ENCODE results near the gene TMEM238L.

Gene TMEM238L

DNA sequence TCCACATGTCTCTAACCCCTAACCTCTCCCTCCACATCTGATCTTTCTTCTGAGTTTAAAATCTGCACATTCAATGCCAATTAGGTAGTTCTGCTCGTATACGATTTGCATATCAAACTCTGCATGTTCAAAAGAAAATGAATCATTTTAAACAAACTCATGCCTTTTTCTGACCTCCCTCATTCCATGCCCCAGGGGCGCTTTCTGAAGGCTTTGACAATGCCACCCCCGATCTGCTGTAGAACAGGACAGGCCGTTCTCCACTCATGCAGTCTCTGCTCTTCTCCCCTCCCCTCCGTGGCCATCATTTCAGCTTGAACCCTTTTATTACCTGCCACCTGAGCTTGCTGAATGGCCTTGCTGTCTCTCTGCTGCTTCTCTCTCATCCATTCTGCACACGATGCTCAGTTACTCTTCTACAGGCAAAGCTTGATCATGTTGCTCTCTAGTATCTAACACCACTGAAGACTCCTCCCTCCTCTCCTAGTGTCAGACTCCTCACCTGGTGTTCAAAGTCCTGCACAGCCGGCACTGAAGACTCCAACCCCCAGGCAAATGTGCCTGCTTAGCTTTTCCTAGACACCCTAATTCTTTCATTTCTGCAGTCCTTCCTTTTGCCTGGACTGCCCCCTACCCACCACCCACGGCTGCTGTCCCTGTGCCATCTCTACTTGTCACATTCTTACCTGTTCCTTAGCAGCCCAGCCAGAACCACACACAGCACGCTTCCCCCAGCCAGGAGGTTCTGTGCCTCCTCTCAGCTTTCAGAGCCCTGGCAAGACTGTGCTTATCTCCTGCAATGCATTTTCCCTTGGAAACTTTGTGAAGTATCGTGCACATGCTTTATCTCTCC is 6.2 kb downstream of the TMEM238L start:
- no peak overlapping the region for H3K4me3 ChIP-seq (ENCODE audit: low read length)
- DNase-seq (ENCODE audit: low read depth) = no peak

DNA sequence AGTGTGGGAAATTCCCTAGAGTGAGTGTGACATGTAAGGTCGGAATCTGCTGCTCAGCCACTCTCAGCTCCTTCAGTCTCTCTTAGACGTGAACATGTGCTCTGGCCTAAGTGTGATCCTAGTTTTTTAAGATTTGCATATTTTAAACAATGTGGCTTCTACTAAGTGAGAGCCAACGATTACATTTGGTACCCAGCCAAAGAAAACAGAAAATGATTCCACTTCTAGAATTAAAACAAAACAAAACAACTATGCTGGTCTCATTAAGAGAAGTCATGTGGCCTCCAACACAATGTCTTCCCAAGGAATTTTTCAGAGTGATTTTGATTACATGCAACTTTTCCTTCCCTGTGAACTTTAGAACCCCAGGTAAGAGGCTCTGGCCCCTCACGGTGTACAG is 10.1 kb downstream of the TMEM238L start:
- TF ChIP-seq, protein P1, sequence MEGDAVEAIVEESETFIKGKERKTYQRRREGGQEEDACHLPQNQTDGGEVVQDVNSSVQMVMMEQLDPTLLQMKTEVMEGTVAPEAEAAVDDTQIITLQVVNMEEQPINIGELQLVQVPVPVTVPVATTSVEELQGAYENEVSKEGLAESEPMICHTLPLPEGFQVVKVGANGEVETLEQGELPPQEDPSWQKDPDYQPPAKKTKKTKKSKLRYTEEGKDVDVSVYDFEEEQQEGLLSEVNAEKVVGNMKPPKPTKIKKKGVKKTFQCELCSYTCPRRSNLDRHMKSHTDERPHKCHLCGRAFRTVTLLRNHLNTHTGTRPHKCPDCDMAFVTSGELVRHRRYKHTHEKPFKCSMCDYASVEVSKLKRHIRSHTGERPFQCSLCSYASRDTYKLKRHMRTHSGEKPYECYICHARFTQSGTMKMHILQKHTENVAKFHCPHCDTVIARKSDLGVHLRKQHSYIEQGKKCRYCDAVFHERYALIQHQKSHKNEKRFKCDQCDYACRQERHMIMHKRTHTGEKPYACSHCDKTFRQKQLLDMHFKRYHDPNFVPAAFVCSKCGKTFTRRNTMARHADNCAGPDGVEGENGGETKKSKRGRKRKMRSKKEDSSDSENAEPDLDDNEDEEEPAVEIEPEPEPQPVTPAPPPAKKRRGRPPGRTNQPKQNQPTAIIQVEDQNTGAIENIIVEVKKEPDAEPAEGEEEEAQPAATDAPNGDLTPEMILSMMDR (conservative IDR thresholded peaks at IDR 0.05; ENCODE audit: low read depth, low read length) = no peak
- no peak for DNase-seq (ENCODE audit: low read depth)
- no peak overlapping the region for H3K4me3 ChIP-seq (ENCODE audit: low read length)

More for the DNA sequence above, 6.2 kb downstream of the TMEM238L start:
- TF ChIP-seq, protein P1 (conservative IDR thresholded peaks at IDR 0.05; ENCODE audit: low read depth, low read length) = no peak

DNA sequence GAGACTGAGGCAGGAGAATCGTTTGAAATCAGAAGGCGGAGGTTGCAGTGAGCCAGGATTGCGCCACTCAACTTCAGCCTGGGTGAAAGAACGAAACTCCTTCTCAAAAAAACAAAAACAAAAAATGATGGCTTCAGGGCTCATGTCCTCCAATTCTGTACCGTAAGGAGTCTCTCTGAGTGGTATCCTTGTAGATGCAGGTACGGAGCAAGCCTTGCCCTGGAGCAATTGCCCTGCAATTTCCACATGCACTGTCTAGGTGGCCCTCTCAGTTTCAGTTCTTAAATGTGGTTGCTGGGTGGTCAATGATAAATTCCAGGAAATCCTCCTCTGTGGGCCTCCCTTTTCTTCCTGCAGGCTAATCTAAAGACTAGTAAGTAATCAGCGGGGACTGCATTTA is 10.6 kb downstream of the TMEM238L start:
- no peak overlapping the region for H3K4me3 ChIP-seq (ENCODE audit: low read length)
- TF ChIP-seq, protein P1 (conservative IDR thresholded peaks at IDR 0.05; ENCODE audit: low read depth, low read length) = no peak
- DNase-seq (ENCODE audit: low read depth) = no peak

DNA sequence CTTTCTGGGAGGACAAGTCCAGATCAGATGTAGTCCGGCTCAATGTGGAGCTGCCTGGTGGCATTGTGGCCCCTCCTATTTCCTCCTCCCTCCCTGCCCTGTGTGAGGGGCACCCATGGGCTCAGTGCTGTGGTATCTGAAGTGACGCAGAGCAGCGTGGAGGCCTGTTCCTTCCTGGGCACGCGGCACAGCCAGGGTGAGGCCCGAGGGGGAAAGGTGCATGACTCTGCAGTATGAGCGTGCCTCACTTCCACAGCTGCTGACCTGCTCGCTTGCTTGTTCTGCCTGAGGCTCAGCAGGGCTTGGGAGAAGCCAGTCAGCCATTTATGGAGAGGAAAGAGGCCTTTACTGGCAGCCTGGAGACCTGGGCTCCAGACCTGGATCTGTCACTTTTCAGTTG is 11.7 kb downstream of the TMEM238L start:
- no peak overlapping the region for H3K4me3 ChIP-seq (ENCODE audit: low read length)
- TF ChIP-seq, protein P1 (conservative IDR thresholded peaks at IDR 0.05; ENCODE audit: low read depth, low read length) = no peak
- no peak for DNase-seq (ENCODE audit: low read depth)

DNA sequence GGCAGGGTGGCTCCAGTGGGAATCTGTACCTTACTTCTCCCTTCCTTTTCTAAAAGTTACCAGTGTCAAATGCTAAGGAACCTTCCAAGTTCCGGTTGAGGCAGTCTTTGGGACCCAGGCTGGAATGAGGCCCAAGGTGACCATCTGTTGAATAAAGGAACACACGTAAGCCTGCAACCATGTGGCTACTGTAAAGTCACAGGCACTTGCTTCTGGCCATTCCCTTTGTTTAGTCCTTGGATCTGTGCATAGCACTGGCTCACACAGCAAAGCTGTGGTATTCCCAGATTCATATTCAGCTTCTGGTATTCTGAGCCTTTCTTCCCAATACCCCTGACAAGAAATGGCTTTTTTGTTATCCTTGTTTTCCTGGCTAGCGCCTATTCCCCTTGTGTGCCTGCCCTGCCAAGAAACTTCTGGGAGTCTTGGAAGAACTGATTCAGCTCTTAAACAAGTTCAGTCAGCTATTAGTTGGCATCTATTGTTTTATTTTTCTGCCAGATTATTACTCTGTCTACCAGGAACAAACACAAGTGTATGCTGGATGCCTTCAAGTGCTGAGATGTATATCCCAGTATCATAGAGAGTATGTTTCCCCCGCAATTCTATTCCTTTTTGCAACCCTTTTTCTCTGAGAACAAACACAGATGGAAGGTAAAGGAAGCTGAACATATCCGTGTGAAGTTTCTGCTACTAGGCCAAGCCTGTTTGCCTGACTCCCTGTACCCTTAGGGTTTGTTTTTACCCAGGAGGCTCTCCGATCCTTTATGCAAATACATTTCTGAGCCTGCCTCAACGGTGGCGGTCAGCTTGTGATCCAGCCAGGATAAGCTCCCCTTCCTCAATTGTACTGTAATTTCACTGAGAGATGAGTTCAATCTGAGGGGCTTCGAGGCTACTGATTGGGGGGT is 13.2 kb downstream of the TMEM238L start:
- TF ChIP-seq, protein P1 (conservative IDR thresholded peaks at IDR 0.05; ENCODE audit: low read depth, low read length) = no peak
- DNase-seq (ENCODE audit: low read depth) = no peak
- H3K4me3 ChIP-seq (ENCODE audit: low read length) = no peak overlapping the region

DNA sequence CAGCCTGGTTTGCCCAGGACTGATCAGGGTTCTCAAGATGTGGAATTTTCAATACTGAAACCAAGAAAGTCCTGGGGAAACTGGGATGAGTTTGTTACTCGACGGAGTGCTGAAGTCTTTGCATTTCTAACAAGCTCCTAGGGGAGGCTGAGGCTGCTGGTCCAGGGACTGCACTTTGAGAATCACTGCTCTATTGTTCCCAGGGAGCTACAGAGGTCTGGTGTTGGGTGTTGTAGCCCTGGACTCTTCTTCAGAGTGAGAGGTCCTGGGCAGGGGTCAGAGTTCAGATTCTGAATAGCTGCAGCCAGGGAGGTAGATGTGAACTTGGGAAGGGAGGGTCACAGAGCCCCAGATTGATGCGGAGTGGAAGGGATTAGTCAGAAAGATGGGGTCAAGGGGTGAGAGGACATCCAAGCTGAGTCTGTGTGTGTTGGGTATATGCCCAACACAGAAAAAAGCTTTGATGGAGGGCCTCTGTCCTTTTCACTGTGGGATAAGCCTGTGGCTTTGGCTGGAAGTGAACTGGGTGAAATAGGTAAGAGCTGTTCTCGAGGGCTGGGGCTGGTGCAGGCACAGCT is 14.1 kb downstream of the TMEM238L start:
- DNase-seq (ENCODE audit: low read depth) = no peak
- TF ChIP-seq, protein P1 (conservative IDR thresholded peaks at IDR 0.05; ENCODE audit: low read depth, low read length) = no peak

More for the DNA sequence above, 14.1 kb downstream of the TMEM238L start:
- no peak overlapping the region for H3K4me3 ChIP-seq (ENCODE audit: low read length)

Measured in retinal pigment epithelial cell (primary cell).